WTC11 (cell line): Measurements from ENCODE around the gene DNAJB11.

ENCODE experiments used
- AFF4 ChIP-seq: sonication (generic); formaldehyde crosslinking; IDR thresholded peaks from 2 replicates; pipeline ENCODE4 v1.8.1; 2023; ENCODE audit warnings: mild to moderate bottlenecking, missing genetic modification reagents, borderline replicate concordance
- FOXK1 ChIP-seq: sonication (generic); formaldehyde crosslinking; IDR thresholded peaks from 2 replicates; pipeline ENCODE4 v1.8.0; 2022; ENCODE audit warnings: mild to moderate bottlenecking, moderate library complexity, missing genetic modification reagents
- JUN ChIP-seq: sonication (generic); formaldehyde crosslinking; IDR thresholded peaks from 2 replicates; pipeline ENCODE4 v1.8.0; 2023; ENCODE audit warnings: mild to moderate bottlenecking, missing genetic modification reagents
- TF ChIP-seq, protein P1 (sequence below): fragments of 200-600 bp; IDR thresholded peaks from 2 replicates; pipeline ENCODE4 v1.8.0; 2022; ENCODE audit warnings: antibody characterized with exemption

DNA sequence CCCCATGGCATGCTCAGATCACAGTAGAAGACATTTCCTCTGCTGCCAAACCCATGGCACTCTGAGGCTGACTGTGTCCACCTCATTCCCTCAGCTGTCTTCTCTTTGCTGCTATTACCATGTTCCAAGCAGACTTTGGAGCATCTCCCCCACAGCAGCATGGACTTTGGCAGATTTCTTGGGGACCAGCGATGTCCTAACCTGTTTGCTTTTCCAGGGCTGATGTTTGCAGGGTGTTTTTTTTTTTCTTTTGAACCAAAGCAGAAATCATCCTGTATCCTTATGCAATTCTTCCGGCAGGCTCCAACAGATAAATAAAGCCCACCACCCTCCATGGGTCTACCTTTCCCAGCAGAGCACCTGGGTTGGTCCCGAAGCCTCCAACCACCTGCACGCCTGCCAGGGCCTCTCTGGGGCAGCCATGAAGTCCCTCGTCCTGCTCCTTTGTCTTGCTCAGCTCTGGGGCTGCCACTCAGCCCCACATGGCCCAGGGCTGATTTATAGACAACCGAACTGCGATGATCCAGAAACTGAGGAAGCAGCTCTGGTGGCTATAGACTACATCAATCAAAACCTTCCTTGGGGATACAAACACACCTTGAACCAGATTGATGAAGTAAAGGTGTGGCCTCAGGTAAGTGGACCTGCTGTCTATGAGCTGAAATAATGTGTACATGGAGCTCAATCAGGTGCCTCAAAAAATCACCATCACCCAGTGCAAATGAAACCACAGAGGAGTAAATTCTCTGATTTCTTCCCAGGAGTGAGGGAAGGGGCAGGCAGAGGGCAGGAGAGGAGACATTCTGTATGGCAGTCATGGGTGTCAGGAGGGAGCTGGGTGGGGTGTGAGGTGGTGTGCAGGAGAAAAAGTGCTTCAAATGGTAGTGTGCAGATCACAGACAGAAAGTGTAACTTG lies 42.5 kb downstream of the DNAJB11 start, which contains the start of gene AHSG:
- TF ChIP-seq, protein P1, sequence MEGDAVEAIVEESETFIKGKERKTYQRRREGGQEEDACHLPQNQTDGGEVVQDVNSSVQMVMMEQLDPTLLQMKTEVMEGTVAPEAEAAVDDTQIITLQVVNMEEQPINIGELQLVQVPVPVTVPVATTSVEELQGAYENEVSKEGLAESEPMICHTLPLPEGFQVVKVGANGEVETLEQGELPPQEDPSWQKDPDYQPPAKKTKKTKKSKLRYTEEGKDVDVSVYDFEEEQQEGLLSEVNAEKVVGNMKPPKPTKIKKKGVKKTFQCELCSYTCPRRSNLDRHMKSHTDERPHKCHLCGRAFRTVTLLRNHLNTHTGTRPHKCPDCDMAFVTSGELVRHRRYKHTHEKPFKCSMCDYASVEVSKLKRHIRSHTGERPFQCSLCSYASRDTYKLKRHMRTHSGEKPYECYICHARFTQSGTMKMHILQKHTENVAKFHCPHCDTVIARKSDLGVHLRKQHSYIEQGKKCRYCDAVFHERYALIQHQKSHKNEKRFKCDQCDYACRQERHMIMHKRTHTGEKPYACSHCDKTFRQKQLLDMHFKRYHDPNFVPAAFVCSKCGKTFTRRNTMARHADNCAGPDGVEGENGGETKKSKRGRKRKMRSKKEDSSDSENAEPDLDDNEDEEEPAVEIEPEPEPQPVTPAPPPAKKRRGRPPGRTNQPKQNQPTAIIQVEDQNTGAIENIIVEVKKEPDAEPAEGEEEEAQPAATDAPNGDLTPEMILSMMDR, result no peak
- no peak for TF ChIP-seq JUN (CRISPR knock-in tag)
- TF ChIP-seq FOXK1 (CRISPR knock-in tag), result no peak
- no peak for TF ChIP-seq AFF4 (CRISPR knock-in tag)
